Spleen (tissue), 11 donors: ENCODE data around the gene ST8SIA6. TPM values are rescaled to one million over a fixed set of nuclear protein-coding genes. Genes with fewer than 3 reads are reported as not detected.

Experiments
- DNase-seq: peaks from one replicate; pipeline ENCODE4 v3.0.0-alpha.2; 2020
- H3K27ac ChIP-seq, 8 donors: fragments of 200-600 bp; sonication (generic) in 7 of 8; 1 replicate in 4 of 8; 2 replicates in 4 of 8; pipeline versions ENCODE4 v1.5.0 to v1.8.0; 2016 to 2021; ENCODE audit warnings: inconsistent platforms in 4 of 8, mild to moderate bottlenecking in 4 of 8, moderate library complexity in 1 of 8
- H3K27me3 ChIP-seq, 7 donors: fragments of 200-600 bp; sonication (generic) in 6 of 7; replicated peaks in 1 of 7; 1 replicate in 4 of 7; 2 replicates in 3 of 7; pipeline versions ENCODE4 v1.5.0 to v1.8.0; 2016 to 2021; ENCODE audit warnings: inconsistent platforms in 3 of 7, mild to moderate bottlenecking in 1 of 7
- H3K36me3 ChIP-seq, 6 donors: fragments of 200-600 bp; sonication (generic) in 5 of 6; 1 replicate in 4 of 6; 2 replicates in 2 of 6; pipeline versions ENCODE4 v1.5.0 to v1.8.0; 2016 to 2021; ENCODE audit warnings: inconsistent platforms in 2 of 6
- H3K4me1 ChIP-seq, 6 donors: fragments of 200-600 bp; sonication (generic) in 5 of 6; 1 replicate in 3 of 6; 2 replicates in 3 of 6; pipeline versions ENCODE4 v1.5.0 to v1.8.0; 2016 to 2021; ENCODE audit warnings: inconsistent platforms in 3 of 6
- H3K4me3 ChIP-seq, 8 donors: fragments of 200-600 bp; sonication (generic) in 7 of 8; 1 replicate in 4 of 8; 2 replicates in 4 of 8; pipeline versions ENCODE4 v1.5.0 to v1.8.0; 2016 to 2021; ENCODE audit warnings: inconsistent platforms in 4 of 8, mild to moderate bottlenecking in 4 of 8, moderate library complexity in 2 of 8
- H3K9me3 ChIP-seq, 8 donors: fragments of 200-600 bp; sonication (generic) in 7 of 8; 1 replicate in 4 of 8; 2 replicates in 4 of 8; pipeline versions ENCODE4 v1.5.0 to v1.8.0; 2016 to 2021; ENCODE audit warnings: inconsistent platforms in 4 of 8
- CTCF ChIP-seq, 11 experiments: fragments of 200-600 bp in 7 of 11; fragments of 450-650 bp in 4 of 11; sonication (generic) in 4 of 11; IDR thresholded peaks in 8 of 11; conservative IDR thresholded peaks in 3 of 11; 1 replicate in 7 of 11; 2 replicates in 4 of 11; pipeline versions ENCODE4 v1.4.0 to v1.8.0; 2016 to 2021; ENCODE audit warnings: antibody characterized with exemption in 11 of 11, inconsistent platforms in 4 of 11, mild to moderate bottlenecking in 1 of 11
- POLR2A ChIP-seq, 3 donors: fragments of 450-650 bp; IDR thresholded peaks; one replicate each; pipeline ENCODE4 v1.5.1; 2017; ENCODE audit warnings: antibody characterized with exemption in 3 of 3, mild to moderate bottlenecking in 1 of 3
- POLR2AphosphoS5 ChIP-seq, 3 donors: sonication (generic); formaldehyde crosslinking; IDR thresholded peaks; one replicate each; pipeline ENCODE4 v1.5.1; 2017; ENCODE audit warnings: antibody characterized with exemption in 3 of 3
- WGBS, 5 donors: extraction: QIAGEN DNeasy Blood & Tissue Kit in 3 of 5; methylation state at CpG; one replicate each; pipeline versions ENCODE4 v1.1.5 to v1.1.7; 2013 to 2018; 5-methylcytosine and 5-hydroxymethylcytosine counted together
- intact Hi-C: fragments of 100-400 bp; cut with DNase I; formaldehyde crosslinking; loops from one replicate; pipeline ENCODE4 v1.15.0; 2023; ENCODE audit warnings: low total_unique reads
- polyA plus RNA-seq, 3 donors: library from polyadenylated mRNA; stranded (reverse); fragments of 200-250 nt; gene quantifications; one replicate each; pipeline ENCODE4 v1.2.1, GENCODE V29; 2013
- total RNA-seq, 7 donors: library from RNA; depleted of rRNA in 3 of 7; stranded (reverse); fragments of >200 nt in 3 of 7; fragmentation: NEBNext Ultra II Directional in 4 of 7; extraction: Animal tissue kit (Norgen Biotek cat#: 25700) in 4 of 7; gene quantifications; one replicate each; pipeline versions ENCODE4 v1.1.0 to v1.2.1, GENCODE V29; 2016 to 2021
- donor health status: healthy with polysubstance abuse.
- donor health status: DM: no; HTN: no; CAD: no; lungs with moderate emphysema.
- donor health status: DM: no; HTN: no; CAD: no.
- donor health status: Bipolar disorder and iron deficiency.
- donor health status: healthy.
- donor health status: DM: no; HTN: no; CAD: no.
- donor health status: DM: yes; HTN: yes; CAD: no.

Gene ST8SIA6
- total and polyA plus RNA-seq, 10 donors: 0.02 to 1.2 (median 1.0) TPM; not detected in 3

- Histone ChIP-seq H3K4me3 (no peak overlapping the region), H3K9me3 (no peaks in the 10 kb centered on the region), H3K36me3 (no peaks in the 10 kb centered on the region), H3K27me3 (peaks cover 0 to 44% (median 6%) of the 10 kb centered on the region in 7 donors), H3K27ac (no peak overlapping the region), H3K4me1 (peaks cover 7 to 62% (median 33%) of the 10 kb centered on the region in 6 donors)
- intact Hi-C loops: no loop called here
- WGBS, 5 donors: 22 to 33% (median 25%) methylated on average over 7 of the region's 7 CpGs
- no peak for DNase-seq
- TF ChIP-seq POLR2AphosphoS5 (IDR thresholded peaks at IDR 0.05): no peak
- TF ChIP-seq CTCF (IDR thresholded peaks at IDR 0.05 in 8 of 11, conservative IDR thresholded peaks at IDR 0.05 in 3 of 11): peak; percentile 60 to 91 (median 83)
These were observed 23.6 kb downstream of the ST8SIA6 start for GRCh38 chr10:17430647-17431355.

- intact Hi-C loops: loop anchor here (5.0 kb wide), 1 partner anchor 582 kb away; no protein-coding TSS in a partner anchor
- 85 to 94% (median 92%) methylated on average over 6 of the region's 6 CpGs for WGBS, 5 donors
- peaks cover 7 to 69% (median 35%) of the 10 kb centered on the region in 6 donors for H3K4me1 ChIP-seq
- H3K27me3 ChIP-seq: peaks cover 0 to 44% (median 6%) of the 10 kb centered on the region in 7 donors
- no peak overlapping the region for H3K27ac ChIP-seq
- H3K9me3 ChIP-seq: no peaks in the 10 kb centered on the region
- no peak overlapping the region for H3K4me3 ChIP-seq
- TF ChIP-seq POLR2A (IDR thresholded peaks at IDR 0.05) (no peak), POLR2AphosphoS5 (IDR thresholded peaks at IDR 0.05) (no peak)
- H3K36me3 ChIP-seq: no peaks in the 10 kb centered on the region
- DNase-seq: no peak
These were observed 24.9 kb downstream of the ST8SIA6 start for GRCh38 chr10:17429490-17429889.

- Histone ChIP-seq H3K36me3 (no peaks in the 10 kb centered on the region), H3K27me3 (peaks cover 0 to 35% (median under 1%) of the 10 kb centered on the region in 7 donors), H3K9me3 (no peaks in the 10 kb centered on the region), H3K4me1 (peaks cover 7 to 69% (median 35%) of the 10 kb centered on the region in 6 donors), H3K27ac (peak overlapping the region in 6 of 8 donors; percentile 10 to 67 (median 42)), H3K4me3 (peak overlapping the region in 4 of 8 donors; percentile 11 to 51 (median 14))
- WGBS, 5 donors: 21 to 36% (median 27%) methylated on average over 17 of the region's 17 CpGs
- intact Hi-C loops: loop anchor here (5.0 kb wide), 1 partner anchor 581 kb away; no protein-coding TSS in a partner anchor
- peak; percentile 77 for DNase-seq
- no peak for TF ChIP-seq POLR2AphosphoS5 (IDR thresholded peaks at IDR 0.05)
- no peak for TF ChIP-seq POLR2A (IDR thresholded peaks at IDR 0.05)
- TF ChIP-seq CTCF (IDR thresholded peaks at IDR 0.05 in 8 of 11, conservative IDR thresholded peaks at IDR 0.05 in 3 of 11): no peak
These were observed 25.9 kb downstream of the ST8SIA6 start for GRCh38 chr10:17428351-17429097.

DNA sequence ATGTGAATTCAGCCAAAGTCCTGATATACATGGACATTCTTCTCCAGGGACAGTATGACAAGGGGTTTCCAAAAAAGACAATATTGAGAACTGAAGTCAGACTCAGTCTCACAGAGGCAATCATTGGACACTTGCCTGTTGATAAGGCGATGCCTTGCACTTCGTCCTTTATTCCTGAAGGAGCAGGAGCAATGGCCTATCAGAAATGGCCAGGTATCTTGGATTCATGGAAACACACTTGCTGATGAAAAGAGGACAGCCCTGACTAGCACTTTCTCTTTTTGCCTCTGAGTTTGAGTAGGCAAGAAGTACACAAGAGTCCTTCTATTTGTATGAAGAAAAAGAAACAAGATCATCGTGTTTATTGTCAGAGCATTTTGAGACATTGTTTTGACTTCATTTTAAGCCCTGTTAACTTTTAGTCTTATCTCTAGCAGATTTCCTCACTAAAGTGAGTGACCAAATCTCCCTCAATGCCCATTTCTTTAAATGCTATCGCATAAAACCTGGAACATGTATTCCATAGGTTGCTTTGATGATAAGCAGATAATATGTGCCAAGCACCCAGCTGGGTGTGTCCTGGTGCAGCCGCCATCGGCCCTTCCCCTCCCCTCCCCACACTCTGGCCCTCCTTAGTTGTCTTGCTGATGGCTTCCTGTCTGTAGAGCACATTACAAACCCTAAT lies 26.6 kb downstream of the ST8SIA6 start:
- intact Hi-C loops: loop anchor here (5.0 kb wide), 1 partner anchor 581 kb away; no protein-coding TSS in a partner anchor
- Histone ChIP-seq H3K27ac (peak overlapping the region in 6 of 8 donors; percentile 6 to 67 (median 42)), H3K4me1 (peaks cover 7 to 69% (median 35%) of the 10 kb centered on the region in 6 donors), H3K36me3 (no peaks in the 10 kb centered on the region), H3K27me3 (peaks cover 0 to 33% (median 0%) of the 10 kb centered on the region in 7 donors), H3K9me3 (no peaks in the 10 kb centered on the region), H3K4me3 (peak overlapping the region in 1 of 8 donors; percentile 51)
- no peak for DNase-seq
- WGBS, 5 donors: 38 to 47% (median 46%) methylated on average over 6 of the region's 6 CpGs
- TF ChIP-seq POLR2A (IDR thresholded peaks at IDR 0.05): no peak
